Measurements from ENCODE around the gene CAPZA3. TPM values are rescaled to one million over a fixed set of nuclear protein-coding genes. Genes with fewer than 3 reads are reported as not detected.

The CAPZA3 gene
- total and polyA plus RNA-seq, 2 donors (not counting 1 experiment from before 2014, with no cell fraction given): not detected

DNA sequence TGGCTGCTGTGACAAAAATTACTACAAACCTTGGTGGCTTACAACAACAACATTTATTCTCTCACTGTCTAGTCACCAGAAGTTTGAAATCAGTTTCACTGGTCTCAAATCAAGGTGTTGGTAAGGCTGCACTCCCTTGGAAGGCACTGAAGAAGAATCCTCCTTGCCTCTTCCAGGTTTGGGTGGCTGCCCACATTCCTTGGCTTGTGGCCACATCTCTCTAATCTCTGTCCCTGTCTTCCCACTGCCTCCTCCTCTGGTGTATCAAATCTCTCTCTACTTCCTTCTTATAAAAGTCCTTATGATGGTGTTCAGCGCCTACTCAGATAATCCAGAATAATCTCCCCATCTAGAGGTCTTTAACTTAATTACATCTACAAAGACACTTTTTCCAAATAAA is 31.1 kb upstream of the CAPZA3 start:
- Histone ChIP-seq H3K4me1 (ENCODE audit: control insufficient read depth in 2 of 2, insufficient read depth in 2 of 2, low read length in 2 of 2) (no peaks in the 10 kb centered on the region), H2AFZ (ENCODE audit: insufficient read depth, low read depth, low read length, poor library complexity, severe bottlenecking) (no peak overlapping the region), H3K9me3 (ENCODE audit: control extremely low read depth in 1 of 3, control insufficient read depth in 2 of 3, insufficient read depth in 1 of 3, low read length in 2 of 3) (peaks cover 0 to 3% (median 0%) of the 10 kb centered on the region in 3 donors), H3K36me3 (replicated peaks in 1 of 2; ENCODE audit: control extremely low read depth in 1 of 2, control insufficient read depth in 1 of 2, extremely low read depth in 1 of 2, insufficient read depth in 2 of 2, low read length in 1 of 2) (no peaks in the 10 kb centered on the region), H3K4me2 (replicated peaks; ENCODE audit: low read depth, low read length, poor library complexity, severe bottlenecking) (no peak overlapping the region), H3K79me2 (ENCODE audit: control insufficient read depth, insufficient read depth, low read length) (no peaks in the 10 kb centered on the region), H3K27ac (ENCODE audit: low read length in 2 of 2) (no peak overlapping the region), H3K9ac (ENCODE audit: low read length) (no peak overlapping the region), H3K27me3 (replicated peaks in 1 of 4; ENCODE audit: control extremely low read depth in 1 of 4, control insufficient read depth in 3 of 4, insufficient read depth in 4 of 4, low read length in 3 of 4) (no peaks in the 10 kb centered on the region), H3K4me3 (ENCODE audit: control extremely low read depth in 1 of 5, extremely low read depth in 1 of 5, insufficient read depth in 1 of 5, low read depth in 2 of 5, low read length in 4 of 5) (no peak overlapping the region), H4K20me1 (ENCODE audit: control insufficient read depth, insufficient read depth, low read length, poor library complexity, severe bottlenecking) (no peaks in the 10 kb centered on the region)
- Mint-ChIP-seq H3K27me3 (no peaks in the 10 kb centered on the region), H3K4me1 (no peaks in the 10 kb centered on the region), H3K9me3 (ENCODE audit: insufficient read depth) (peaks cover 10% of the 10 kb centered on the region), H3K4me3 (no peak overlapping the region), H3K27ac (no peak overlapping the region)
- ChIA-PET POLR2A (no interaction called here), CTCF (no interaction called here)
- DNase-seq (no peak), ATAC-seq (ENCODE audit: low read depth) (no peak)
- no CpG with 5 or more reads among the region's 1 CpG for WGBS (ENCODE audit: insufficient coverage)
- intact Hi-C loops (cut with micrococcal nuclease): no loop called here
- TF ChIP-seq, protein P1, sequence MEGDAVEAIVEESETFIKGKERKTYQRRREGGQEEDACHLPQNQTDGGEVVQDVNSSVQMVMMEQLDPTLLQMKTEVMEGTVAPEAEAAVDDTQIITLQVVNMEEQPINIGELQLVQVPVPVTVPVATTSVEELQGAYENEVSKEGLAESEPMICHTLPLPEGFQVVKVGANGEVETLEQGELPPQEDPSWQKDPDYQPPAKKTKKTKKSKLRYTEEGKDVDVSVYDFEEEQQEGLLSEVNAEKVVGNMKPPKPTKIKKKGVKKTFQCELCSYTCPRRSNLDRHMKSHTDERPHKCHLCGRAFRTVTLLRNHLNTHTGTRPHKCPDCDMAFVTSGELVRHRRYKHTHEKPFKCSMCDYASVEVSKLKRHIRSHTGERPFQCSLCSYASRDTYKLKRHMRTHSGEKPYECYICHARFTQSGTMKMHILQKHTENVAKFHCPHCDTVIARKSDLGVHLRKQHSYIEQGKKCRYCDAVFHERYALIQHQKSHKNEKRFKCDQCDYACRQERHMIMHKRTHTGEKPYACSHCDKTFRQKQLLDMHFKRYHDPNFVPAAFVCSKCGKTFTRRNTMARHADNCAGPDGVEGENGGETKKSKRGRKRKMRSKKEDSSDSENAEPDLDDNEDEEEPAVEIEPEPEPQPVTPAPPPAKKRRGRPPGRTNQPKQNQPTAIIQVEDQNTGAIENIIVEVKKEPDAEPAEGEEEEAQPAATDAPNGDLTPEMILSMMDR (IDR thresholded peaks at IDR 0.05): no peak
- no peak for TF ChIP-seq EZH2 (IDR thresholded peaks at IDR 0.05; ENCODE audit: borderline replicate concordance, insufficient read depth, low read depth, low read length, poor library complexity, severe bottlenecking)

DNA sequence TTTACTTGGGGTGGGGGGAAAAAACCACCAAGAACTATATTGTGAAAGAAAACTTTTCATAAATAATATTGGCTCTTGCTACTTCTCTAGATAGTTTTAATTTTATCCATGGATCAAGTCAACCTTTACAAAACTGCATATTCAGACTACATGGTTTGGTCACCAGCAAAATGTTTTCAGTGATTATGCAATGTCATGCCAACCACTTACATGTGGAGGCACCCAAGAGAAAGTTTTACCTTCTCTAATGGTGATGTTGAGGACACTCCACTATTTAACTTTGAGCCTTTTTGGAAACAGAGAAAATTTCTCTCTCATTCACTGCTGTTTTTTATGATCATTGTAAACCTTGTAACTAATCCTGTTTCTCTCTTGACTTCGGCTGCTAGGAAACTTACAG is 21.7 kb upstream of the CAPZA3 start:
- intact Hi-C loops (cut with micrococcal nuclease): no loop called here
- Histone ChIP-seq H3K79me2 (ENCODE audit: control insufficient read depth, insufficient read depth, low read length) (no peaks in the 10 kb centered on the region), H3K4me1 (ENCODE audit: control insufficient read depth in 2 of 2, insufficient read depth in 2 of 2, low read length in 2 of 2) (no peaks in the 10 kb centered on the region), H4K20me1 (ENCODE audit: control insufficient read depth, insufficient read depth, low read length, poor library complexity, severe bottlenecking) (no peaks in the 10 kb centered on the region), H2AFZ (ENCODE audit: insufficient read depth, low read depth, low read length, poor library complexity, severe bottlenecking) (no peak overlapping the region), H3K4me3 (ENCODE audit: control extremely low read depth in 1 of 5, extremely low read depth in 1 of 5, insufficient read depth in 1 of 5, low read depth in 2 of 5, low read length in 4 of 5) (no peak overlapping the region), H3K36me3 (replicated peaks in 1 of 2; ENCODE audit: control extremely low read depth in 1 of 2, control insufficient read depth in 1 of 2, extremely low read depth in 1 of 2, insufficient read depth in 2 of 2, low read length in 1 of 2) (no peaks in the 10 kb centered on the region), H3K4me2 (replicated peaks; ENCODE audit: low read depth, low read length, poor library complexity, severe bottlenecking) (no peak overlapping the region), H3K27me3 (replicated peaks in 1 of 4; ENCODE audit: control extremely low read depth in 1 of 4, control insufficient read depth in 3 of 4, insufficient read depth in 4 of 4, low read length in 3 of 4) (no peaks in the 10 kb centered on the region), H3K27ac (ENCODE audit: low read length in 2 of 2) (no peak overlapping the region), H3K9ac (ENCODE audit: low read length) (no peak overlapping the region), H3K9me3 (ENCODE audit: control extremely low read depth in 1 of 3, control insufficient read depth in 2 of 3, insufficient read depth in 1 of 3, low read length in 2 of 3) (no peaks in the 10 kb centered on the region)
- CTCF ChIA-PET: no interaction called here
- TF ChIP-seq EZH2 (IDR thresholded peaks at IDR 0.05; ENCODE audit: borderline replicate concordance, insufficient read depth, low read depth, low read length, poor library complexity, severe bottlenecking): no peak
- TF ChIP-seq, protein P1 (IDR thresholded peaks at IDR 0.05): no peak
- POLR2A ChIA-PET: no interaction called here
- Mint-ChIP-seq H3K9me3 (ENCODE audit: insufficient read depth) (peaks cover 7% of the 10 kb centered on the region), H3K27me3 (no peaks in the 10 kb centered on the region), H3K27ac (no peak overlapping the region), H3K4me1 (no peaks in the 10 kb centered on the region), H3K4me3 (no peak overlapping the region)
- DNase-seq: no peak
- ATAC-seq (ENCODE audit: low read depth): no peak
- no CpG with 5 or more reads among the region's 1 CpG for WGBS (ENCODE audit: insufficient coverage)
